Neural cell (in vitro differentiated cells): ENCODE data around the gene FILIP1L. TPM values are rescaled to one million over a fixed set of nuclear protein-coding genes. Genes with fewer than 3 reads are reported as not detected.

Source experiments
- H2AFZ ChIP-seq: fragments of 200-600, 300-800 bp; sonication (generic), shearing (Covaris generic); 2 replicates; pipeline ENCODE4 v1.6.0; 2014; ENCODE audit warnings: low read depth, mild to moderate bottlenecking, antibody characterized with exemption, low read length, moderate library complexity
- H3F3A ChIP-seq: fragments of 200-600 bp; shearing (Covaris generic); 2 replicates; pipeline ENCODE4 v1.6.1; 2016; ENCODE audit warnings: mild to moderate bottlenecking, moderate library complexity, mixed read lengths, antibody characterized with exemption, low read length; ENCODE audit not compliant: insufficient read depth, poor library complexity, severe bottlenecking
- H3K27ac ChIP-seq: fragments of 200-600, 300-800 bp; sonication (generic), shearing (Covaris generic); 2 replicates; pipeline ENCODE4 v1.5.1; 2014; ENCODE audit warnings: mild to moderate bottlenecking, low read length, moderate library complexity
- H3K27me3 ChIP-seq: fragments of 300-800, 200-600 bp; sonication (generic), shearing (Covaris generic); 2 replicates; pipeline ENCODE4 v1.6.0; 2014; ENCODE audit warnings: mild to moderate bottlenecking, low read depth, low read length, moderate library complexity; ENCODE audit not compliant: insufficient read depth
- H3K36me3 ChIP-seq: fragments of 300-800, 200-600 bp; sonication (generic), shearing (Covaris generic); 2 replicates; pipeline ENCODE4 v1.5.1; 2014; ENCODE audit warnings: mild to moderate bottlenecking, antibody characterized with exemption, low read length, moderate library complexity; ENCODE audit not compliant: insufficient read depth
- H3K4me2 ChIP-seq: fragments of 300-800, 200-600 bp; sonication (generic), shearing (Covaris generic); 2 replicates; pipeline ENCODE4 v1.6.0; 2014; ENCODE audit warnings: mild to moderate bottlenecking, low read length
- H3K4me3 ChIP-seq: fragments of 300-800, 200-600 bp; sonication (generic), shearing (Covaris generic); 2 replicates; pipeline ENCODE4 v1.5.1; 2014; ENCODE audit warnings: mild to moderate bottlenecking, low read length, moderate library complexity
- H3K79me2 ChIP-seq: fragments of 200-600 bp; shearing (Covaris generic); replicated peaks from 2 replicates; pipeline ENCODE4 v1.6.0; 2014; ENCODE audit warnings: mild to moderate bottlenecking, low read length, moderate library complexity; ENCODE audit not compliant: insufficient read depth
- H3K9ac ChIP-seq: fragments of 300-800, 200-600 bp; sonication (generic), shearing (Covaris generic); 2 replicates; pipeline ENCODE4 v1.6.1; 2016; ENCODE audit warnings: mild to moderate bottlenecking, low read length, mixed read lengths
- H3K9me2 ChIP-seq: fragments of 200-600 bp; shearing (Covaris generic); 2 replicates; pipeline ENCODE4 v1.6.1; 2016; ENCODE audit warnings: mild to moderate bottlenecking, low read length, mixed read lengths; ENCODE audit not compliant: insufficient read depth
- H3K9me3 ChIP-seq: fragments of 200-600, 300-800 bp; sonication (generic), shearing (Covaris generic); 2 replicates; pipeline ENCODE4 v1.6.1; 2016; ENCODE audit warnings: mild to moderate bottlenecking, mixed run types, low read length, moderate library complexity, mixed read lengths
- H4K20me1 ChIP-seq: fragments of 200-600 bp; shearing (Covaris generic); 2 replicates; pipeline ENCODE4 v1.6.1; 2016; ENCODE audit warnings: mild to moderate bottlenecking, mixed run types; ENCODE audit not compliant: insufficient read depth
- CTCF ChIP-seq: fragments of 450-650 bp; IDR thresholded peaks from 2 replicates; pipeline ENCODE4 v1.5.1; 2014; ENCODE audit warnings: antibody characterized with exemption, mild to moderate bottlenecking, moderate library complexity; ENCODE audit not compliant: poor library complexity, severe bottlenecking
- EP300 ChIP-seq: fragments of 450-650 bp; conservative IDR thresholded peaks from 2 replicates; pipeline ENCODE4 v1.6.1; 2014; ENCODE audit warnings: antibody characterized with exemption, mild to moderate bottlenecking, moderate library complexity; ENCODE audit not compliant: poor library complexity, severe bottlenecking
- EZH2 ChIP-seq: fragments of 200-600, 300-800 bp; shearing (Covaris generic), sonication (generic); IDR thresholded peaks from 2 replicates; pipeline ENCODE4 v1.6.1; 2014; ENCODE audit warnings: antibody characterized with exemption, low read length, borderline replicate concordance, mild to moderate bottlenecking; ENCODE audit not compliant: insufficient read depth, poor library complexity, severe bottlenecking
- MXI1 ChIP-seq: fragments of 450-650 bp; conservative IDR thresholded peaks from 2 replicates; pipeline ENCODE4 v1.6.1; 2014; ENCODE audit warnings: antibody characterized with exemption, mild to moderate bottlenecking; ENCODE audit not compliant: poor library complexity, severe bottlenecking
- POLR2AphosphoS5 ChIP-seq: IDR thresholded peaks from 2 replicates; pipeline ENCODE4 v1.6.1; 2012
- RAD21 ChIP-seq: fragments of 450-650 bp; conservative IDR thresholded peaks from 2 replicates; pipeline ENCODE4 v1.6.1; 2014; ENCODE audit warnings: antibody characterized with exemption, mild to moderate bottlenecking, moderate library complexity
- REST ChIP-seq: IDR thresholded peaks from 2 replicates; pipeline ENCODE4 v1.6.1; 2012; ENCODE audit warnings: borderline replicate concordance
- SMC3 ChIP-seq: fragments of 450-650 bp; conservative IDR thresholded peaks from 2 replicates; pipeline ENCODE4 v1.6.1; 2014; ENCODE audit warnings: antibody characterized with exemption, mild to moderate bottlenecking, moderate library complexity; ENCODE audit not compliant: poor library complexity
- TAF1 ChIP-seq: IDR thresholded peaks from 2 replicates; pipeline ENCODE4 v1.6.1; 2012; ENCODE audit warnings: low read depth
- polyA plus RNA-seq: library from polyadenylated mRNA; depleted of rRNA; stranded (reverse); fragments of >200 nt; gene quantifications from 2 replicates; pipeline ENCODE4 v1.2.3, GENCODE V29; 2014

Gene FILIP1L
- polyA plus RNA-seq, 1 donor from 2014 or later = 0.27 TPM

GRCh38 chr3:100005665-100006393 is 108.5 kb downstream of the FILIP1L start:
- no peak for TF ChIP-seq POLR2AphosphoS5
- TF ChIP-seq CTCF = no peak
- no peak for TF ChIP-seq MXI1
- no peak for TF ChIP-seq SMC3
- TF ChIP-seq REST = no peak
- no peak for TF ChIP-seq RAD21
- no peak for TF ChIP-seq EZH2
- no peak for TF ChIP-seq EP300
- no peak for TF ChIP-seq TAF1
- no peaks in the 10 kb centered on the region for H3K79me2 ChIP-seq
- H3F3A ChIP-seq = no peaks in the 10 kb centered on the region
- H3K9ac ChIP-seq = no peak overlapping the region
- no peak overlapping the region for H3K27ac ChIP-seq
- no peak overlapping the region for H3K4me3 ChIP-seq
- no peaks in the 10 kb centered on the region for H3K9me2 ChIP-seq
- no peak overlapping the region for H2AFZ ChIP-seq
- H3K36me3 ChIP-seq = no peaks in the 10 kb centered on the region
- H4K20me1 ChIP-seq = no peaks in the 10 kb centered on the region
- no peaks in the 10 kb centered on the region for H3K9me3 ChIP-seq
- no peak overlapping the region for H3K4me2 ChIP-seq
- no peaks in the 10 kb centered on the region for H3K27me3 ChIP-seq

- no peaks in the 10 kb centered on the region for H3F3A ChIP-seq
- no peaks in the 10 kb centered on the region for H3K36me3 ChIP-seq
- no peak for TF ChIP-seq REST
- no peak for TF ChIP-seq CTCF
- TF ChIP-seq TAF1 = no peak
- TF ChIP-seq POLR2AphosphoS5 = no peak
- TF ChIP-seq RAD21 = no peak
- TF ChIP-seq EP300 = no peak
- no peak for TF ChIP-seq EZH2
- no peak for TF ChIP-seq SMC3
- TF ChIP-seq MXI1 = no peak
- H4K20me1 ChIP-seq = no peaks in the 10 kb centered on the region
- H3K9me3 ChIP-seq = no peaks in the 10 kb centered on the region
- H3K9me2 ChIP-seq = no peaks in the 10 kb centered on the region
- H3K79me2 ChIP-seq = no peaks in the 10 kb centered on the region
- H3K9ac ChIP-seq = no peak overlapping the region
- H3K27me3 ChIP-seq = no peaks in the 10 kb centered on the region
- no peak overlapping the region for H3K4me3 ChIP-seq
- no peak overlapping the region for H3K4me2 ChIP-seq
- H3K27ac ChIP-seq = no peak overlapping the region
- H2AFZ ChIP-seq = no peak overlapping the region
These were observed 109.4 kb downstream of the FILIP1L start for GRCh38 chr3:100004931-100005330.
